GM10248 (cell line): ENCODE measurements around the gene MCL1.

ENCODE experiments used
- CTCF ChIA-PET: fragments of 300-600 bp; sonication (Branson Sonifier 250); formaldehyde crosslinking; extraction: SDS; loops from one replicate; lab custom pipeline; 2021; ENCODE audit warnings: antibody characterized with exemption; lab: Yijun Ruan, JAX
- POLR2A ChIA-PET: fragments of 350-650 bp; sonication (Branson Sonifier 250); formaldehyde crosslinking; extraction: SDS; loops from one replicate; lab custom pipeline; 2020; ENCODE audit warnings: antibody characterized with exemption; lab: Yijun Ruan, JAX
- DNase-seq: peaks from one replicate; pipeline ENCODE4 v3.0.0; 2012; ENCODE audit errors: extremely low spot score
- TF ChIP-seq, protein P1 (sequence below): IDR thresholded peaks from 2 replicates; pipeline ENCODE4 v1.5.1; 2012; ENCODE audit warnings: mild to moderate bottlenecking, low read depth; ENCODE audit errors: extremely low read depth, missing control alignments, control extremely low read depth

The MCL1 gene

DNA sequence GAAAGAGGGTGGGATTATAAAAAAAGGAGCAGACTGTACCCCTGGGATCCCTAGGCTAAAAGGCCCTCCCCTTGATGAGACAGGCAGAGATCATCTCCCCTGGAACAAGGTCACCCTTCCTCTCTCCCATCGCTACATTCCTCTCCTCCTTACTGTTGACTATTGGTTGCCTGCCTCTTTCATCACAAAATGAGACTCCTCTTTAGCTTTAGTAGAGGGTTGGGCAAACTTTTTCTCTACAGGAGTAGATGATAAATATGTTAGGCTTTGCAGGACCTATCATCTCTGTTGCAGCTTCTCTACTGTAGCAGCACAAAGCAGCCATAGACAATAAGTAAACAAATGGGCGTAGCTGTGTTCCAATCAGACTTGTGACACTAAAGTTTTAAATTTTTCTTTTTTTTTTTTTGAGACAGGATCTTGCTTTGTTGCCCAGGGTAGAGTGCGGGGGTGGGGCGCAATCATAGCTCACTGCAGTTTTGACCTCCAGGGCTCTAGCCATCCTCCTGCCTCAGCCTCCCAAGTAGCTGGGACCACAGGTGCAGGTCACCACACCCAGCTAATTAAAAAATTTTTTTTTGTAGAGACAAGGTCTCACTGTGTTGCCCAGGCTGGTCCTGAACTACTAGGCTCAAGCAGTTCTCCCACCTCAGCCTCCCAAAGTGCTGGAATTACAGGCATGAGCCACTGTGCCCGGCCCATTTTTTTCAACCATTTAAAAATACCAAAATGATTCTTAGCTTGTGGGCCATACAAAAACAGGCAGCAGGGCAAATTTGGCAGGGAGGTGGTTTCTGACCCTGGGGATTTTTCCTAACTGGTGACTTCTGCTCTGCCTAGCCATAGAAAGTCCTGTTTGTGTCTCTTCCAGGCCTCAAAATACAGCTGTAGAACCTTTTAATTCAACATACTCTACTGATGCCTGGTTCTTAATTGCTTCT lies 15.1 kb downstream of the MCL1 start:
- TF ChIP-seq, protein P1, sequence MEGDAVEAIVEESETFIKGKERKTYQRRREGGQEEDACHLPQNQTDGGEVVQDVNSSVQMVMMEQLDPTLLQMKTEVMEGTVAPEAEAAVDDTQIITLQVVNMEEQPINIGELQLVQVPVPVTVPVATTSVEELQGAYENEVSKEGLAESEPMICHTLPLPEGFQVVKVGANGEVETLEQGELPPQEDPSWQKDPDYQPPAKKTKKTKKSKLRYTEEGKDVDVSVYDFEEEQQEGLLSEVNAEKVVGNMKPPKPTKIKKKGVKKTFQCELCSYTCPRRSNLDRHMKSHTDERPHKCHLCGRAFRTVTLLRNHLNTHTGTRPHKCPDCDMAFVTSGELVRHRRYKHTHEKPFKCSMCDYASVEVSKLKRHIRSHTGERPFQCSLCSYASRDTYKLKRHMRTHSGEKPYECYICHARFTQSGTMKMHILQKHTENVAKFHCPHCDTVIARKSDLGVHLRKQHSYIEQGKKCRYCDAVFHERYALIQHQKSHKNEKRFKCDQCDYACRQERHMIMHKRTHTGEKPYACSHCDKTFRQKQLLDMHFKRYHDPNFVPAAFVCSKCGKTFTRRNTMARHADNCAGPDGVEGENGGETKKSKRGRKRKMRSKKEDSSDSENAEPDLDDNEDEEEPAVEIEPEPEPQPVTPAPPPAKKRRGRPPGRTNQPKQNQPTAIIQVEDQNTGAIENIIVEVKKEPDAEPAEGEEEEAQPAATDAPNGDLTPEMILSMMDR, result no peak
- POLR2A ChIA-PET, result interaction anchor here (0.6 to 12.7 kb wide), 9 partner anchors 11 to 610 kb away, joined by 3 to 305 read pairs (median 3); partner anchors contain the start of genes ENSA, GOLPH3L and MCL1
- no peak for DNase-seq
- CTCF ChIA-PET, result interaction anchor here (0.7 to 9.4 kb wide), 8 partner anchors 8 to 309 kb away, joined by 3 to 151 read pairs (median 92); partner anchors contain the start of genes ADAMTSL4, ENSA and MCL1

DNA sequence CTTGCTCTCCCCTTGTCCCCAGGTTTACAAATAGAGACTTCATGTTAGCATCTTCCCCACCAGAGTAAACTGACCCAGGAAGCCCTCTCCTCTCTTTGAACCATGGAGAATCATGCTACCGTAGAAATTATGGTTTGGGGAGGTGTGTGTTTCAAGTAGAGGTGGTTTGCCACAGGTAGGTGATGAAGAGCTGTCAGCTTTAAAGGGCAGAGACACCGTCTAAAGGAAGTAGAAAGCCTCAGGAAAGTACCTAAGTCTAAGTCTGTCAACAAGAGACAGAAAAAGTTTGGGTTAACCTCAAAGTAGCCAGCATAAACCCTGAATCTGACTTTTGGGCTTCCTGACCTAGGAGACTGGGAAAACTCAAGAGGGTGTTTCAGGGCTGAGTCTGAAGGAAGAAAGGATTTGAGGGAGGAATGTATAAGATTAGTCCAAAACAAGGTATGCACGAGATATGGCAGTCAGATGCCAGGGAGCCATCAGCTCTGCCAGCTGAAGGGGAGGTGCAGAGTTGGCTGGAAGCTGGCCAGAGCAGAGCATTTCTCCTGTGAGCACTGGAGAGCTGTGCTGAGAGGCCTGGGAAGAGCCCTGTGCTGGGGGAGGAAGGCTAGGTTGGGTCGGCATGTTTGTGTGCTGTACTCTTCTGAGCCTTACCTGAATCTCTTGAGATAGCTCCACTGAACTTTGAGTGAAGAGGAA lies 15.9 kb downstream of the MCL1 start:
- TF ChIP-seq, protein P1, result no peak
- DNase-seq, result peak; percentile 43
- CTCF ChIA-PET, result interaction anchor here (1.0 to 9.4 kb wide), 9 partner anchors 9 to 434 kb away, joined by 3 to 151 read pairs (median 83); partner anchors contain the start of genes ADAMTSL4, ENSA and MCL1
- POLR2A ChIA-PET, result interaction anchor here (0.6 to 12.7 kb wide), 6 partner anchors 12 to 65 kb away, joined by 3 to 305 read pairs (median 4); partner anchors contain the start of genes ENSA and MCL1

DNA sequence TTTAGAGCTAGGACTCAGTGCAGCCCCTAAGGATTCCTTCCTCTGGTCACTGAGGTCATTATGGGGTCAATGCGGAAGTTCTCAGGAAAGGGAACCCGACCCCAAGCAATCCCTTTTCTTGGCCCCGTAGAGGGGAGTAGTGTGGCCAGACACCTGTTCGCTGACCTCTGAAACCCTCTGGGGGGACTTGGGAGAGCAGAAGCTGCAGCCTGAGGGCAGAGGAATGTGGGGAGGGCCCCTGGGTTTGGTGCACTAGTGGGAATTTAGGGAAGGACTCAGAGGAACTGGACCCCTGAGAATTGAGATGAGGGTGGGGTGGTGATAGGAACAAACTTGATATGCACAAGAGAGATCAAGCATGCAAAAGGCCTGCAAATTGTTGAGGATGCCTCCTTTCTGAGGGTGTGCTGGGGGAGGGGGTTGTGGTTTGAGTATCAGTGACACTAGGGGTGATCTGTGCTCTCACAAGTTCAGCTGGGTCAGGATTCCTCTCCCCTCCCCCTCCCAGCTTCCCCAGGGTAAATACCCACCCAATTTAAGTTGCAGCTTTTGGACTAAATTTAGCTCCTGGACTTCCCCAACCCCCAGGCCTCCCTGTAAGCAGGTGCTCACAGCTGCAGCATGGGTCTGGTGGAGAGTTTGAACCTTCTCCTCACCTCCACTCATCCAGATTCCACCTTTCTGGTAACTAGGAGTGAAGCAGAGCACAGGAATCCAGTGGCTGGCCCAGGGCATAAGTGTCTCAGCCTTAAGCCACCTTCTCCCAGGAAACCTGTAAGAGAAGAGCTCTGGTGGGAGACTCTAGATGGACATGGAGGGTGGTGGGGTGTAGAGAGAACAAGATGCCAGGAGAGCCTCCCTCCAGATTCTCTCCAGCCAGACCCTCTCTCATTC lies 16.7 kb downstream of the MCL1 start:
- POLR2A ChIA-PET, result interaction anchor here (0.6 to 12.7 kb wide), 8 partner anchors 11 to 412 kb away, joined by 3 to 305 read pairs (median 6); partner anchors contain the start of genes CERS2, ENSA, FALEC and MCL1
- peak; percentile 85 for DNase-seq
- CTCF ChIA-PET, result interaction anchor here (1.0 to 9.4 kb wide), 10 partner anchors 10 to 435 kb away, joined by 3 to 151 read pairs (median 58); partner anchors contain the start of genes ADAMTSL4, CA14, ENSA and MCL1
- TF ChIP-seq, protein P1, result no peak

DNA sequence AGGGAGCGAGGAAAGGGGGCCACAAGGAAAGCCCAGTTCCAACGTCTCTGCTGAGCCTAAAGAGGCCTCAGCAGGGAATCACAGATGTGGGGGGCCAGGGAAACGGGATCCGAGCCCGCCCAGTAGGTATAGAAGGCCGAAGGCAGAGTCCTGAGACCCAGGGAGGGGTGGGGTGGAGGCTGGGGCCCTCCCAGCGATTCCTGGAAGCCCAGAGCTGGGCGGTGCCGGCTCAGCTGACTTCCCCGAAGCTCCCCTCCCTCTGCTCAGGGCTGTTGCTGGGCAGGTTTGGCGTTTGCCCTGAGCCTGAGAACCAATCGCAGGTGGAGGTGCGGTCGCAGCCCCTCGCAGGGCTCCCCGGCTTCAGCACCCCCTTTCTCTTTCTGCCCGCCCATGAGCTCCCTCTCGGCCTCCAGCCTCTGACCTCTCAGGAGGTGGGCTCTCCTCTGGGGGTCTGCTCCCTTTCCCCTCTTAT lies 17.4 kb downstream of the MCL1 start:
- ChIA-PET CTCF (interaction anchor here (1.2 to 9.4 kb wide), 15 partner anchors 10 to 435 kb away, joined by 3 to 151 read pairs (median 30); partner anchors contain the start of genes ADAMTSL4, CA14, ENSA and FALEC), POLR2A (interaction anchor here (0.6 to 12.7 kb wide), 6 partner anchors 10 to 413 kb away, joined by 3 to 305 read pairs (median 6); partner anchors contain the start of genes CERS2, ENSA, FALEC and MCL1)
- peak; percentile 85 for DNase-seq
- TF ChIP-seq, protein P1, result no peak

DNA sequence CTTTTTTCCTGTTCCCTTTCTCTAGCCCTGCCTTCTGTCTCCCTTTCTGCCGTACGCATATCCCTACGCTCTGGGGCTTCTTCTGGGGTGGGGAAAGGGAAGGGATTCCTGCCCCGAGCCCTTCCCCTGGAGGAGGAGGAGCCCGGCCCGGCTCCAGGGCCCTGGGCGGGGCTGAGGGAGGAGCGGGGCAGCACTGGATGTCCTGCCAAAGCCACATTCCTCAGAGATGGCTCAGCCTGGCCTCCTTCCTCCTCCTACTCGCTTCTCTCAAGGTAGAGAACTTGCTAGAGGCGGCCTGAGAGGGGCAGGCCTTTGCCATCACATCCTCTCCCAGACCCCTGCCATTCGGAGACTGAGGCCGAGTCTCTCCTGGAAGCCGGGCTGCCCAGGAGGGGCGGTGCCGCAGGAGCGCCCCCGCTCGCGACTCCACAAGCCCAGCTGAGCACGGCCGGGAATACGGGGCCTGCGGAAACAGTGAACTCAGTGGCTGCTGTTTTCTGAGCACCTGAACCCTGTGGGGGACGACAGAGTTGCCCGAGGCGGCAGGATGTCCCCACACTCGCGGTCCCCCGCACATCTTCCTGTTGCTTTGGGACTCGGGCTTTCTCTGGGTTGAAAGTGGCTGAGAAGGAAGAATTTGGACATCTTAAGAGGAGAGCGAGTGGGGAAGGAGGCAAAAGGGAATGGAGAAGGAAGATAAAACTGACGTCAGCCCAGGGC lies 18.0 kb downstream of the MCL1 start:
- TF ChIP-seq, protein P1, result no peak
- CTCF ChIA-PET, result interaction anchor here (0.6 to 9.4 kb wide), 45 partner anchors 11 to 445 kb away, joined by 3 to 151 read pairs (median 5); partner anchors contain the start of genes ADAMTSL4, C1orf54, CA14 and CERS2
- peak; percentile 47 for DNase-seq
- POLR2A ChIA-PET, result interaction anchor here (0.7 to 12.7 kb wide), 7 partner anchors 10 to 431 kb away, joined by 3 to 305 read pairs (median 4); partner anchors contain the start of genes CERS2, ENSA, FALEC and MCL1
